Panc1 (cell line): ENCODE results near the gene MAP3K12. TPM values are rescaled to one million over a fixed set of nuclear protein-coding genes. Genes with fewer than 3 reads are reported as not detected.

ENCODE experiments used
- ATAC-seq: fragments of 200-7000 bp; cut with Tn5 transposase; 2 replicates; pipeline ENCODE4 v1.9.1; 2020; ENCODE audit warnings: mild to moderate bottlenecking, moderate library complexity
- BruUV-seq: library from RNA; stranded (reverse); fragments of 400-500 nt; replicated peaks from 2 replicates; lab custom pipeline; 2021; lab: Mats Ljungman, UMichigan
- CTCF ChIA-PET: fragments of 300-600 bp; sonication (Branson Sonifier 250); formaldehyde crosslinking; loops from one replicate; lab custom pipeline; 2022; ENCODE audit warnings: antibody characterized with exemption; lab: Charles Lee
- POLR2A ChIA-PET: fragments of 300-600 bp; sonication (Branson Sonifier 250); formaldehyde crosslinking; loops from one replicate; lab custom pipeline; 2022; ENCODE audit warnings: antibody characterized with exemption; lab: Charles Lee
- DNase-seq: peaks from one replicate; pipeline ENCODE4 v3.0.0-alpha.2; 2010; ENCODE audit warnings: low read depth, low spot score
- H3K27ac ChIP-seq: 2 replicates; pipeline ENCODE4 v1.5.1; 2011; ENCODE audit warnings: mild to moderate bottlenecking, low read length, inconsistent platforms
- H3K27me3 ChIP-seq: fragments of 200-500 bp; sonication (Bioruptor generic); 2 replicates; pipeline ENCODE4 v1.6.0; 2014; ENCODE audit warnings: low read length, inconsistent platforms; ENCODE audit not compliant: control insufficient read depth, insufficient read depth
- H3K36me3 ChIP-seq: fragments of 200-500 bp; sonication (Bioruptor generic); 2 replicates; pipeline ENCODE4 v1.5.1; 2014; ENCODE audit warnings: inconsistent platforms, mild to moderate bottlenecking, low read length, moderate library complexity; ENCODE audit not compliant: control insufficient read depth, insufficient read depth
- H3K4me1 ChIP-seq: 2 replicates; pipeline ENCODE4 v1.5.1; 2011; ENCODE audit warnings: inconsistent platforms, mild to moderate bottlenecking, low read length, moderate library complexity; ENCODE audit not compliant: control insufficient read depth, insufficient read depth
- H3K4me3 ChIP-seq, 2 experiments: 2 replicates each; pipeline ENCODE4 v1.5.1; 2011 to 2012; ENCODE audit warnings: low read depth in 2 of 2, low read length in 2 of 2, mild to moderate bottlenecking in 2 of 2, inconsistent platforms in 1 of 2, moderate library complexity in 1 of 2
- H3K9me3 ChIP-seq: fragments of 200-500 bp; sonication (Bioruptor generic); 2 replicates; pipeline ENCODE4 v1.5.1; 2014; ENCODE audit warnings: low read depth, mild to moderate bottlenecking, inconsistent platforms, low read length, moderate library complexity; ENCODE audit not compliant: control insufficient read depth, insufficient read depth
- POLR2AphosphoS5 ChIP-seq: IDR thresholded peaks from 2 replicates; pipeline ENCODE4 v1.6.1; 2012; ENCODE audit warnings: mild to moderate bottlenecking, low read depth, low read length, moderate library complexity
- SIN3A ChIP-seq: IDR thresholded peaks from 2 replicates; pipeline ENCODE4 v1.6.1; 2012; ENCODE audit warnings: low read depth, mild to moderate bottlenecking, low read length, moderate library complexity, borderline replicate concordance; ENCODE audit not compliant: insufficient read depth
- TCF7L2 ChIP-seq: IDR thresholded peaks from 2 replicates; pipeline ENCODE4 v1.6.1; 2011; ENCODE audit warnings: mild to moderate bottlenecking, low read depth, low read length, inconsistent platforms
- in situ Hi-C: cut with HindIII; loops from 2 replicates; pipeline ENCODE4 v1.10.0; 2016; ENCODE audit warnings: low sequenced_read_pairs, low pct_unique_long_range_greater_than_20kb
- intact Hi-C: fragments of 100-400 bp; cut with micrococcal nuclease; formaldehyde crosslinking; loops from one replicate; pipeline ENCODE4 v1.10.0; 2022; ENCODE audit not compliant: unreplicated experiment
- total RNA-seq: library from RNA; stranded (reverse); gene quantifications from one replicate; pipeline ENCODE4 v1.2.1, GENCODE V29; 2021; ENCODE audit not compliant: unreplicated experiment
- TF ChIP-seq, protein P1 (sequence below), 2 experiments: IDR thresholded peaks; 2 replicates each; pipeline ENCODE4 v1.6.1; 2011 to 2012; ENCODE audit warnings: low read depth in 2 of 2, control low read depth in 1 of 2, low read length in 1 of 2, mild to moderate bottlenecking in 1 of 2, moderate library complexity in 1 of 2; ENCODE audit not compliant: insufficient read depth in 1 of 2
- TF ChIP-seq, protein P2 (sequence below): fragments of 450-650 bp; IDR thresholded peaks from 2 replicates; pipeline ENCODE4 v1.5.1; 2017; ENCODE audit warnings: mild to moderate bottlenecking

MAP3K12 gene
- total RNA-seq, 1 experiment from 2014 or later = 32.2 TPM

- ChIA-PET CTCF (interaction anchor here (0.7 kb wide), 1 partner anchor 790 kb away, joined by 9 read pairs; no protein-coding TSS in a partner anchor), POLR2A (interaction anchor here (0.6 to 0.7 kb wide), 2 partner anchors 15 to 191 kb away, joined by 3 to 16 read pairs; no protein-coding TSS in a partner anchor)
- H3K27ac ChIP-seq = peak overlapping the region; percentile 46; the same call in 1 of the 2 replicates
Observed at GRCh38 chr12:53498235-53498630, 1.0 kb downstream of the MAP3K12 start.

GRCh38 chr12:53497461-53497860, 1.8 kb downstream of the MAP3K12 start:
- TSS peak; percentile 28 for BruUV-seq
- Histone ChIP-seq H3K9me3 (no peaks in the 10 kb centered on the region), H3K4me3 (no peak overlapping the region), H3K4me1 (peaks cover 44% of the 10 kb centered on the region), H3K27ac (peak overlapping the region; percentile 58; the same call in 1 of the 2 replicates), H3K27me3 (no peaks in the 10 kb centered on the region), H3K36me3 (no peaks in the 10 kb centered on the region; the same call in 1 of the 2 replicates)
- DNase-seq (no peak), ATAC-seq (no peak)
- ChIA-PET POLR2A (no interaction called here), CTCF (no interaction called here)
- TF ChIP-seq, protein P1, sequence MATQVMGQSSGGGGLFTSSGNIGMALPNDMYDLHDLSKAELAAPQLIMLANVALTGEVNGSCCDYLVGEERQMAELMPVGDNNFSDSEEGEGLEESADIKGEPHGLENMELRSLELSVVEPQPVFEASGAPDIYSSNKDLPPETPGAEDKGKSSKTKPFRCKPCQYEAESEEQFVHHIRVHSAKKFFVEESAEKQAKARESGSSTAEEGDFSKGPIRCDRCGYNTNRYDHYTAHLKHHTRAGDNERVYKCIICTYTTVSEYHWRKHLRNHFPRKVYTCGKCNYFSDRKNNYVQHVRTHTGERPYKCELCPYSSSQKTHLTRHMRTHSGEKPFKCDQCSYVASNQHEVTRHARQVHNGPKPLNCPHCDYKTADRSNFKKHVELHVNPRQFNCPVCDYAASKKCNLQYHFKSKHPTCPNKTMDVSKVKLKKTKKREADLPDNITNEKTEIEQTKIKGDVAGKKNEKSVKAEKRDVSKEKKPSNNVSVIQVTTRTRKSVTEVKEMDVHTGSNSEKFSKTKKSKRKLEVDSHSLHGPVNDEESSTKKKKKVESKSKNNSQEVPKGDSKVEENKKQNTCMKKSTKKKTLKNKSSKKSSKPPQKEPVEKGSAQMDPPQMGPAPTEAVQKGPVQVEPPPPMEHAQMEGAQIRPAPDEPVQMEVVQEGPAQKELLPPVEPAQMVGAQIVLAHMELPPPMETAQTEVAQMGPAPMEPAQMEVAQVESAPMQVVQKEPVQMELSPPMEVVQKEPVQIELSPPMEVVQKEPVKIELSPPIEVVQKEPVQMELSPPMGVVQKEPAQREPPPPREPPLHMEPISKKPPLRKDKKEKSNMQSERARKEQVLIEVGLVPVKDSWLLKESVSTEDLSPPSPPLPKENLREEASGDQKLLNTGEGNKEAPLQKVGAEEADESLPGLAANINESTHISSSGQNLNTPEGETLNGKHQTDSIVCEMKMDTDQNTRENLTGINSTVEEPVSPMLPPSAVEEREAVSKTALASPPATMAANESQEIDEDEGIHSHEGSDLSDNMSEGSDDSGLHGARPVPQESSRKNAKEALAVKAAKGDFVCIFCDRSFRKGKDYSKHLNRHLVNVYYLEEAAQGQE (IDR thresholded peaks at IDR 0.05; ENCODE audit: insufficient read depth in 1 of 2, low read depth in 2 of 2, low read length in 1 of 2) = no peak
- no peak for TF ChIP-seq TCF7L2
- TF ChIP-seq SIN3A = no peak
- TF ChIP-seq, protein P2, sequence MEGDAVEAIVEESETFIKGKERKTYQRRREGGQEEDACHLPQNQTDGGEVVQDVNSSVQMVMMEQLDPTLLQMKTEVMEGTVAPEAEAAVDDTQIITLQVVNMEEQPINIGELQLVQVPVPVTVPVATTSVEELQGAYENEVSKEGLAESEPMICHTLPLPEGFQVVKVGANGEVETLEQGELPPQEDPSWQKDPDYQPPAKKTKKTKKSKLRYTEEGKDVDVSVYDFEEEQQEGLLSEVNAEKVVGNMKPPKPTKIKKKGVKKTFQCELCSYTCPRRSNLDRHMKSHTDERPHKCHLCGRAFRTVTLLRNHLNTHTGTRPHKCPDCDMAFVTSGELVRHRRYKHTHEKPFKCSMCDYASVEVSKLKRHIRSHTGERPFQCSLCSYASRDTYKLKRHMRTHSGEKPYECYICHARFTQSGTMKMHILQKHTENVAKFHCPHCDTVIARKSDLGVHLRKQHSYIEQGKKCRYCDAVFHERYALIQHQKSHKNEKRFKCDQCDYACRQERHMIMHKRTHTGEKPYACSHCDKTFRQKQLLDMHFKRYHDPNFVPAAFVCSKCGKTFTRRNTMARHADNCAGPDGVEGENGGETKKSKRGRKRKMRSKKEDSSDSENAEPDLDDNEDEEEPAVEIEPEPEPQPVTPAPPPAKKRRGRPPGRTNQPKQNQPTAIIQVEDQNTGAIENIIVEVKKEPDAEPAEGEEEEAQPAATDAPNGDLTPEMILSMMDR = no peak
- no peak for TF ChIP-seq POLR2AphosphoS5
- in situ Hi-C loops = no loop called here
- intact Hi-C loops = no loop called here

More at GRCh38 chr12:53498235-53498630, 1.0 kb downstream of the MAP3K12 start:
- ATAC-seq = no peak
- Histone ChIP-seq H3K9me3 (no peaks in the 10 kb centered on the region), H3K27me3 (no peaks in the 10 kb centered on the region), H3K36me3 (no peaks in the 10 kb centered on the region; the same call in 1 of the 2 replicates), H3K4me3 (peak overlapping the region; percentile 66 to 80), H3K4me1 (peaks cover 49% of the 10 kb centered on the region)
- in situ Hi-C loops (no loop called here), intact Hi-C loops (no loop called here)
- no peak for DNase-seq
- TF ChIP-seq, protein P1 (IDR thresholded peaks at IDR 0.05; ENCODE audit: insufficient read depth in 1 of 2, low read depth in 2 of 2, low read length in 1 of 2) = no peak
- TF ChIP-seq SIN3A (no peak), TCF7L2 (no peak), POLR2AphosphoS5 (no peak)
- TF ChIP-seq, protein P2 = no peak
- BruUV-seq = no TSS peak
